SK-N-SH treated with all-trans-retinoic acid at 6 μM for 48 hours (cell line): ENCODE data around the gene NEB.

Source experiments
- CSDC2 ChIP-seq: fragments of 250-450 bp; sonication (Bioruptor Pico); IDR thresholded peaks from 2 replicates; pipeline ENCODE4 v1.5.0; 2020; ENCODE audit warnings: mild to moderate bottlenecking, moderate library complexity
- CSRNP3 ChIP-seq: fragments of 250-450 bp; sonication (Bioruptor Pico); IDR thresholded peaks from 2 replicates; pipeline ENCODE4 v1.5.1; 2021; ENCODE audit warnings: mild to moderate bottlenecking, moderate library complexity
- ESRRG ChIP-seq: fragments of 250-450 bp; sonication (Bioruptor Pico); IDR thresholded peaks from 2 replicates; pipeline ENCODE4 v1.6.1; 2021; ENCODE audit warnings: mild to moderate bottlenecking
- OSR1 ChIP-seq: fragments of 250-450 bp; sonication (Bioruptor Pico); IDR thresholded peaks from 2 replicates; pipeline ENCODE4 v1.8.0; 2022; ENCODE audit warnings: moderate library complexity, mild to moderate bottlenecking, inconsistent platforms
- RARB ChIP-seq: fragments of 250-450 bp; sonication (Bioruptor Pico); IDR thresholded peaks from 2 replicates; pipeline ENCODE4 v1.8.0; 2021; ENCODE audit warnings: mild to moderate bottlenecking, moderate library complexity
- SNAI2 ChIP-seq: fragments of 250-450 bp; sonication (Bioruptor Pico); IDR thresholded peaks from 2 replicates; pipeline ENCODE4 v1.5.0; 2020; ENCODE audit warnings: mild to moderate bottlenecking, moderate library complexity
- TCF4 ChIP-seq: fragments of 250-450 bp; sonication (Bioruptor Pico); IDR thresholded peaks from 2 replicates; pipeline ENCODE4 v1.8.0; 2021; ENCODE audit warnings: mild to moderate bottlenecking, moderate library complexity, borderline replicate concordance
- TOX ChIP-seq: fragments of 250-450 bp; sonication (Bioruptor Pico); IDR thresholded peaks from 2 replicates; pipeline ENCODE4 v1.8.0; 2021; ENCODE audit warnings: mild to moderate bottlenecking, moderate library complexity, borderline replicate concordance
- ZC3H10 ChIP-seq: fragments of 250-450 bp; sonication (Bioruptor Pico); IDR thresholded peaks from 2 replicates; pipeline ENCODE4 v1.5.1; 2021; ENCODE audit warnings: mild to moderate bottlenecking, moderate library complexity
- ZFP3 ChIP-seq: fragments of 250-450 bp; sonication (Bioruptor Pico); IDR thresholded peaks from 2 replicates; pipeline ENCODE4 v1.5.0; 2020; ENCODE audit warnings: mild to moderate bottlenecking, moderate library complexity
- ZFP30 ChIP-seq: fragments of 450-650 bp; formaldehyde crosslinking; IDR thresholded peaks from 2 replicates; pipeline ENCODE4 v1.5.0; 2022; ENCODE audit warnings: mild to moderate bottlenecking, moderate library complexity
- TF ChIP-seq, protein P1 (sequence below): fragments of 250-450 bp; sonication (Bioruptor Pico); IDR thresholded peaks from 2 replicates; pipeline ENCODE4 v1.8.0; 2020; ENCODE audit warnings: mild to moderate bottlenecking, moderate library complexity, borderline replicate concordance
- TF ChIP-seq, protein P2 (sequence below): fragments of 250-450 bp; sonication (Bioruptor Pico); IDR thresholded peaks from 2 replicates; pipeline ENCODE4 v1.5.0; 2020; ENCODE audit warnings: mild to moderate bottlenecking, moderate library complexity

GRCh38 chr2:151780938-151781337 lies 46.7 kb upstream of the NEB start:
- TF ChIP-seq SNAI2, result no peak
- TF ChIP-seq, protein P1, sequence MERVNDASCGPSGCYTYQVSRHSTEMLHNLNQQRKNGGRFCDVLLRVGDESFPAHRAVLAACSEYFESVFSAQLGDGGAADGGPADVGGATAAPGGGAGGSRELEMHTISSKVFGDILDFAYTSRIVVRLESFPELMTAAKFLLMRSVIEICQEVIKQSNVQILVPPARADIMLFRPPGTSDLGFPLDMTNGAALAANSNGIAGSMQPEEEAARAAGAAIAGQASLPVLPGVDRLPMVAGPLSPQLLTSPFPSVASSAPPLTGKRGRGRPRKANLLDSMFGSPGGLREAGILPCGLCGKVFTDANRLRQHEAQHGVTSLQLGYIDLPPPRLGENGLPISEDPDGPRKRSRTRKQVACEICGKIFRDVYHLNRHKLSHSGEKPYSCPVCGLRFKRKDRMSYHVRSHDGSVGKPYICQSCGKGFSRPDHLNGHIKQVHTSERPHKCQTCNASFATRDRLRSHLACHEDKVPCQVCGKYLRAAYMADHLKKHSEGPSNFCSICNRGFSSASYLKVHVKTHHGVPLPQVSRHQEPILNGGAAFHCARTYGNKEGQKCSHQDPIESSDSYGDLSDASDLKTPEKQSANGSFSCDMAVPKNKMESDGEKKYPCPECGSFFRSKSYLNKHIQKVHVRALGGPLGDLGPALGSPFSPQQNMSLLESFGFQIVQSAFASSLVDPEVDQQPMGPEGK (CRISPR knock-in tag), result no peak
- TF ChIP-seq ESRRG (CRISPR knock-in tag), result no peak
- no peak for TF ChIP-seq ZFP30 (CRISPR knock-in tag)
- TF ChIP-seq ZFP3 (CRISPR knock-in tag), result no peak
- TF ChIP-seq RARB, result no peak
- no peak for TF ChIP-seq TOX (CRISPR knock-in tag)
- TF ChIP-seq, protein P2, sequence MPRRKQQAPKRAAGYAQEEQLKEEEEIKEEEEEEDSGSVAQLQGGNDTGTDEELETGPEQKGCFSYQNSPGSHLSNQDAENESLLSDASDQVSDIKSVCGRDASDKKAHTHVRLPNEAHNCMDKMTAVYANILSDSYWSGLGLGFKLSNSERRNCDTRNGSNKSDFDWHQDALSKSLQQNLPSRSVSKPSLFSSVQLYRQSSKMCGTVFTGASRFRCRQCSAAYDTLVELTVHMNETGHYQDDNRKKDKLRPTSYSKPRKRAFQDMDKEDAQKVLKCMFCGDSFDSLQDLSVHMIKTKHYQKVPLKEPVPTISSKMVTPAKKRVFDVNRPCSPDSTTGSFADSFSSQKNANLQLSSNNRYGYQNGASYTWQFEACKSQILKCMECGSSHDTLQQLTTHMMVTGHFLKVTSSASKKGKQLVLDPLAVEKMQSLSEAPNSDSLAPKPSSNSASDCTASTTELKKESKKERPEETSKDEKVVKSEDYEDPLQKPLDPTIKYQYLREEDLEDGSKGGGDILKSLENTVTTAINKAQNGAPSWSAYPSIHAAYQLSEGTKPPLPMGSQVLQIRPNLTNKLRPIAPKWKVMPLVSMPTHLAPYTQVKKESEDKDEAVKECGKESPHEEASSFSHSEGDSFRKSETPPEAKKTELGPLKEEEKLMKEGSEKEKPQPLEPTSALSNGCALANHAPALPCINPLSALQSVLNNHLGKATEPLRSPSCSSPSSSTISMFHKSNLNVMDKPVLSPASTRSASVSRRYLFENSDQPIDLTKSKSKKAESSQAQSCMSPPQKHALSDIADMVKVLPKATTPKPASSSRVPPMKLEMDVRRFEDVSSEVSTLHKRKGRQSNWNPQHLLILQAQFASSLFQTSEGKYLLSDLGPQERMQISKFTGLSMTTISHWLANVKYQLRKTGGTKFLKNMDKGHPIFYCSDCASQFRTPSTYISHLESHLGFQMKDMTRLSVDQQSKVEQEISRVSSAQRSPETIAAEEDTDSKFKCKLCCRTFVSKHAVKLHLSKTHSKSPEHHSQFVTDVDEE, result no peak
- TF ChIP-seq CSDC2 (CRISPR knock-in tag), result no peak
- TF ChIP-seq OSR1 (CRISPR knock-in tag), result no peak
- no peak for TF ChIP-seq TCF4
- TF ChIP-seq ZC3H10 (CRISPR knock-in tag), result no peak
- TF ChIP-seq CSRNP3 (CRISPR knock-in tag), result no peak
